ENCODE measurements around the gene UAP1L1. TPM values are rescaled to one million over a fixed set of nuclear protein-coding genes. Genes with fewer than 3 reads are reported as not detected.
"Not testable (repeated sequence)": the region's sequence is repeated elsewhere in the genome, so short reads cannot be mapped to it uniquely, and the experiment has no call there.

Gene UAP1L1
- total and polyA plus RNA-seq, 4 donors, result 0.35 to 2.3 (median 1.7) TPM

DNA sequence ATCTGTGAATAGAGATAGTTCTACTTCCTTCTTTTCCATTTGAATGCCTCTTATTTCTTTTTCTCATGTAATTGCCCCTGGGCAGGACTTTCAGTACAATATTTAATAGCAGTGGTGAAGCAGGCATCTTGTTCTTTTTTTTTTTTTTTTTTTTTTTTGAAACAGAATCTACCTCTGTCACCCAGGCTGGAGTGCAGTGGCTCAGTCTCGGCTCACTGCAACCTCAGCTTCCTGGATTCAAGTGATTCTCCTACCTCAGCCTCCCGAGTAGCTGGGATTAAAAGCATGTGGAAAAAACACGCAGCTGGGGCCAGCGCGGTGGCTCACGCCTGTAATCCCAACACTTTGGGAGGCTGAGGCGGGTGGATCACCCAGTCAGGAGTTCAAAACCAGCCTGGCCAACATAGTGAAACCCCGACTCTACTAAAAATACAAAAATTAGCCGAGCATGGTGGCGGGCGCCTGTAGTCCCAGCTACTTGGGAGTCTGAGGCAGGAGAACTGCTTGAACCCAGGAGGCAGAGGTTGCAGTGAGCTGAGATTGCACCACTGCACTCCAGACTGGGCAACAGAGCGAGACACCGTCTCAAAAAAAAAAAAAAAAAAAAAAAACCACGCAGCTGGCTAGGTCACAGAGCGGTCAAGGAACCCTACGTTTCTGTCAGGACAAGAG, 45.6 kb downstream of the UAP1L1 start:
- H3K4me3 ChIP-seq (ENCODE audit: low read depth in 1 of 3, low read length in 3 of 3); DNase-seq (ENCODE audit: low spot score); H3K9ac ChIP-seq (ENCODE audit: low read depth in 1 of 2, low read length in 2 of 2); H3K9me3 ChIP-seq (ENCODE audit: control insufficient read depth in 4 of 4, low read length in 3 of 4); H3K27me3 ChIP-seq (ENCODE audit: control insufficient read depth in 4 of 4, insufficient read depth in 4 of 4, low read length in 3 of 4); H3K4me1 ChIP-seq (ENCODE audit: control insufficient read depth in 4 of 4, insufficient read depth in 4 of 4, low read length in 3 of 4); H3K27ac ChIP-seq (ENCODE audit: low read depth in 1 of 2, low read length in 2 of 2); H3K36me3 ChIP-seq (ENCODE audit: control insufficient read depth in 4 of 4, insufficient read depth in 3 of 4, low read depth in 1 of 4, low read length in 3 of 4): not testable (repeated sequence)
- WGBS, result 89% methylated on average over 16 of the region's 16 CpGs

GRCh38 chr9:137123468-137123837, 46.1 kb downstream of the UAP1L1 start:
- Histone ChIP-seq H3K4me1 (ENCODE audit: control insufficient read depth in 4 of 4, insufficient read depth in 4 of 4, low read length in 3 of 4) (peaks cover 0 to 15% (median 8%) of the 10 kb centered on the region in 4 donors), H3K36me3 (ENCODE audit: control insufficient read depth in 4 of 4, insufficient read depth in 3 of 4, low read depth in 1 of 4, low read length in 3 of 4) (no peaks in the 10 kb centered on the region), H3K9me3 (ENCODE audit: control insufficient read depth in 4 of 4, low read length in 3 of 4) (no peaks in the 10 kb centered on the region), H3K27me3 (ENCODE audit: control insufficient read depth in 4 of 4, insufficient read depth in 4 of 4, low read length in 3 of 4) (no peaks in the 10 kb centered on the region), H3K4me3 (ENCODE audit: low read depth in 1 of 3, low read length in 3 of 3) (no peak overlapping the region), H3K9ac (ENCODE audit: low read depth in 1 of 2, low read length in 2 of 2) (no peak overlapping the region), H3K27ac (ENCODE audit: low read depth in 1 of 2, low read length in 2 of 2) (no peak overlapping the region)
- WGBS, result 80% methylated on average over 5 of the region's 5 CpGs
- TF ChIP-seq RAD21 (IDR thresholded peaks at IDR 0.05) (no peak), FOXA1 (IDR thresholded peaks at IDR 0.05) (no peak), EGR1 (IDR thresholded peaks at IDR 0.05; ENCODE audit: low read depth in 2 of 2) (no peak), RXRA (IDR thresholded peaks at IDR 0.05) (no peak), CTCF (IDR thresholded peaks at IDR 0.05; ENCODE audit: low read depth, low read length, missing input control) (no peak), GABPA (IDR thresholded peaks at IDR 0.05 in 1 of 2, conservative IDR thresholded peaks at IDR 0.05 in 1 of 2) (no peak), MAX (IDR thresholded peaks at IDR 0.05) (no peak), REST (IDR thresholded peaks at IDR 0.05) (no peak)
- TF ChIP-seq, protein P1, sequence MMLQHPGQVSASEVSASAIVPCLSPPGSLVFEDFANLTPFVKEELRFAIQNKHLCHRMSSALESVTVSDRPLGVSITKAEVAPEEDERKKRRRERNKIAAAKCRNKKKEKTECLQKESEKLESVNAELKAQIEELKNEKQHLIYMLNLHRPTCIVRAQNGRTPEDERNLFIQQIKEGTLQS (IDR thresholded peaks at IDR 0.05), result no peak
- DNase-seq (ENCODE audit: low spot score), result no peak

- not testable (repeated sequence) for H3K27me3 ChIP-seq (ENCODE audit: control insufficient read depth in 4 of 4, insufficient read depth in 4 of 4, low read length in 3 of 4); H3K9me3 ChIP-seq (ENCODE audit: control insufficient read depth in 4 of 4, low read length in 3 of 4); H3K36me3 ChIP-seq (ENCODE audit: control insufficient read depth in 4 of 4, insufficient read depth in 3 of 4, low read depth in 1 of 4, low read length in 3 of 4); H3K9ac ChIP-seq (ENCODE audit: low read depth in 1 of 2, low read length in 2 of 2); H3K27ac ChIP-seq (ENCODE audit: low read depth in 1 of 2, low read length in 2 of 2); H3K4me3 ChIP-seq (ENCODE audit: low read depth in 1 of 3, low read length in 3 of 3); DNase-seq (ENCODE audit: low spot score)
- peaks cover 0 to 21% (median 13%) of the 10 kb centered on the region in 4 donors for H3K4me1 ChIP-seq (ENCODE audit: control insufficient read depth in 4 of 4, insufficient read depth in 4 of 4, low read length in 3 of 4)
- WGBS, result 90% methylated on average over 5 of the region's 5 CpGs
Measured at GRCh38 chr9:137123952-137124462, 46.7 kb downstream of the UAP1L1 start.

All from liver (tissue), 9 donors.